MCF 10A (cell line): Measurements from ENCODE around the gene ZFYVE28. TPM values are rescaled to one million over a fixed set of nuclear protein-coding genes. Genes with fewer than 3 reads are reported as not detected.

Experiments
- BruUV-seq: library from RNA; stranded (reverse); fragments of 400-500 nt; replicated peaks from 2 replicates; lab custom pipeline; 2021; lab: Mats Ljungman, UMichigan
- CTCF ChIA-PET: fragments of 300-600 bp; sonication (Branson Sonifier 250); formaldehyde crosslinking; extraction: SDS; loops from one replicate; lab custom pipeline; 2021; ENCODE audit warnings: antibody characterized with exemption, inconsistent platforms; lab: Yijun Ruan, JAX
- POLR2A ChIA-PET: fragments of 300-600, 350-650 bp; sonication (Branson Sonifier 250); formaldehyde crosslinking; extraction: SDS; loops from one replicate; lab custom pipeline; 2020; ENCODE audit warnings: antibody characterized with exemption, inconsistent platforms; lab: Yijun Ruan, JAX
- DNase-seq: peaks from one replicate; pipeline ENCODE4 v3.0.0-alpha.2; 2018; ENCODE audit not compliant: unreplicated experiment
- H3K27ac Mint-ChIP-seq: one replicate; pipeline ENCODE4 v1.8.0; 2022; ENCODE audit warnings: mild to moderate bottlenecking, low read depth, mixed read lengths; ENCODE audit not compliant: unreplicated experiment
- H3K27me3 Mint-ChIP-seq: one replicate; pipeline ENCODE4 v1.8.0; 2022; ENCODE audit warnings: mixed read lengths; ENCODE audit not compliant: insufficient read depth, unreplicated experiment
- H3K36me3 Mint-ChIP-seq: one replicate; pipeline ENCODE4 v1.8.0; 2022; ENCODE audit warnings: mild to moderate bottlenecking, moderate library complexity, mixed read lengths; ENCODE audit not compliant: insufficient read depth, unreplicated experiment
- H3K4me1 Mint-ChIP-seq: one replicate; pipeline ENCODE4 v1.8.0; 2022; ENCODE audit warnings: mixed read lengths; ENCODE audit not compliant: insufficient read depth, unreplicated experiment
- H3K4me3 Mint-ChIP-seq: one replicate; pipeline ENCODE4 v1.8.0; 2022; ENCODE audit warnings: mild to moderate bottlenecking, moderate library complexity, mixed read lengths; ENCODE audit not compliant: unreplicated experiment
- H3K9me3 Mint-ChIP-seq: one replicate; pipeline ENCODE4 v1.8.0; 2022; ENCODE audit warnings: mixed read lengths; ENCODE audit not compliant: unreplicated experiment
- CTCF ChIP-seq: fragments of 200-600 bp; IDR thresholded peaks from one replicate; pipeline ENCODE4 v1.8.0; 2022; ENCODE audit warnings: antibody characterized with exemption, mild to moderate bottlenecking; ENCODE audit not compliant: unreplicated experiment
- intact Hi-C: fragments of 100-400 bp; cut with micrococcal nuclease; formaldehyde crosslinking; loops from 2 replicates; pipeline ENCODE4 v1.14.1; 2022
- total RNA-seq: library from RNA; stranded (reverse); gene quantifications from 2 replicates; pipeline ENCODE4 v1.2.3, GENCODE V29; 2022

ZFYVE28 gene
- total RNA-seq, 1 experiment from 2014 or later: 1.6 TPM

- Mint-ChIP-seq H3K9me3 (no peaks in the 10 kb centered on the region), H3K27ac (no peak overlapping the region), H3K27me3 (no peaks in the 10 kb centered on the region), H3K4me1 (peaks cover under 1% of the 10 kb centered on the region), H3K4me3 (no peak overlapping the region), H3K36me3 (peaks cover 44% of the 10 kb centered on the region)
- intact Hi-C loops: no loop called here
- ChIA-PET CTCF (no interaction called here), POLR2A (interaction anchor here (1.1 to 2.4 kb wide), 3 partner anchors 9 to 11 kb away, joined by 3 to 10 read pairs (median 4); partner anchors contain the start of genes HAUS3, MXD4 and POLN)
- no TSS peak for BruUV-seq
- no peak for DNase-seq
- no peak for TF ChIP-seq CTCF
Measured at GRCh38 chr4:2251073-2251794, 167.2 kb downstream of the ZFYVE28 start.

GRCh38 chr4:2250357-2251072, 167.9 kb downstream of the ZFYVE28 start:
- no TSS peak for BruUV-seq
- H3K27me3 Mint-ChIP-seq: no peaks in the 10 kb centered on the region
- intact Hi-C loops: no loop called here
- no peaks in the 10 kb centered on the region for H3K9me3 Mint-ChIP-seq
- H3K36me3 Mint-ChIP-seq: peaks cover 44% of the 10 kb centered on the region
- no peak for TF ChIP-seq CTCF
- ChIA-PET POLR2A (interaction anchor here (1.1 to 2.4 kb wide), 2 partner anchors 9 to 12 kb away, joined by 3 to 10 read pairs; partner anchors contain the start of gene MXD4), CTCF (interaction anchor here (0.6 kb wide), 1 partner anchor 35 kb away, joined by 3 read pairs; no protein-coding TSS in a partner anchor)
- H3K4me3 Mint-ChIP-seq: no peak overlapping the region
- DNase-seq: no peak
- H3K4me1 Mint-ChIP-seq: peaks cover 2% of the 10 kb centered on the region
- H3K27ac Mint-ChIP-seq: no peak overlapping the region

- Mint-ChIP-seq H3K4me3 (no peak overlapping the region), H3K36me3 (peaks cover 40% of the 10 kb centered on the region), H3K27ac (no peak overlapping the region), H3K9me3 (no peaks in the 10 kb centered on the region), H3K27me3 (no peaks in the 10 kb centered on the region), H3K4me1 (peaks cover 7% of the 10 kb centered on the region)
- BruUV-seq: no TSS peak
- no peak for DNase-seq
- ChIA-PET CTCF (interaction anchor here (0.6 to 0.7 kb wide), 2 partner anchors 11 to 35 kb away, joined by 3 read pairs; no protein-coding TSS in a partner anchor), POLR2A (interaction anchor here (2.4 kb wide), 1 partner anchor 13 kb away, joined by 10 read pairs; the partner anchor contains the start of gene MXD4)
- intact Hi-C loops: no loop called here
- TF ChIP-seq CTCF: no peak
Measured at GRCh38 chr4:2249526-2250356, 168.7 kb downstream of the ZFYVE28 start.
